Neural crest cell (in vitro differentiated cells): ENCODE data around the gene AGK. TPM values are rescaled to one million over a fixed set of nuclear protein-coding genes. Genes with fewer than 3 reads are reported as not detected.

Experiments used
- DNase-seq: peaks from one replicate; pipeline ENCODE4 v3.0.0; 2021; ENCODE audit warnings: low read depth, mixed read lengths, low spot score
- H3K27ac Mint-ChIP-seq: one replicate; pipeline ENCODE4 v1.8.0; 2021; ENCODE audit warnings: mild to moderate bottlenecking, mixed read lengths; ENCODE audit not compliant: unreplicated experiment
- H3K27me3 Mint-ChIP-seq: 2 replicates; pipeline ENCODE4 v1.8.0; 2021; ENCODE audit warnings: low read depth, mild to moderate bottlenecking, mixed read lengths
- H3K36me3 Mint-ChIP-seq: 2 replicates; pipeline ENCODE4 v1.8.0; 2021; ENCODE audit warnings: low read depth, mild to moderate bottlenecking, mixed read lengths
- H3K4me1 Mint-ChIP-seq: 2 replicates; pipeline ENCODE4 v1.8.0; 2021; ENCODE audit warnings: mixed read lengths
- H3K4me3 Mint-ChIP-seq: one replicate; pipeline ENCODE4 v1.8.0; 2021; ENCODE audit warnings: mild to moderate bottlenecking, mixed read lengths
- H3K9me3 Mint-ChIP-seq: 2 replicates; pipeline ENCODE4 v1.8.0; 2021; ENCODE audit warnings: mixed read lengths
- CTCF ChIP-seq: fragments of 200-600 bp; sonication (generic); conservative IDR thresholded peaks from 2 replicates; pipeline ENCODE4 v1.5.0; 2021; ENCODE audit warnings: antibody characterized with exemption, mild to moderate bottlenecking
- total RNA-seq: library from RNA; stranded (reverse); gene quantifications from 2 replicates; pipeline ENCODE4 v1.2.1, GENCODE V29; 2021

AGK gene
- total RNA-seq, 1 donor from 2014 or later: 35.7 TPM

- peak; percentile 33 for DNase-seq
- Mint-ChIP-seq H3K4me1 (peaks cover 17% of the 10 kb centered on the region), H3K9me3 (no peaks in the 10 kb centered on the region), H3K4me3 (peak within 1 kb of the TSS; percentile 91), H3K27me3 (peaks cover 41% of the 10 kb centered on the region), H3K36me3 (no peaks in the 10 kb centered on the region), H3K27ac (peak within 1 kb of the TSS; percentile 40)
- no peak for TF ChIP-seq CTCF
These were observed 150.9 kb downstream of the AGK start, which contains the start of gene DENND11 for GRCh38 chr7:141702047-141702567. Gene DENND11, minus strand, starts transcription at chr7:141702166. Its CDS starts 13 bp downstream, at chr7:141702153.

GRCh38 chr7:141702892-141703291 lies 151.7 kb downstream of the AGK start:
- no peak for TF ChIP-seq CTCF
- peaks cover 44% of the 10 kb centered on the region for H3K27me3 Mint-ChIP-seq
- H3K36me3 Mint-ChIP-seq: no peaks in the 10 kb centered on the region
- H3K9me3 Mint-ChIP-seq: no peaks in the 10 kb centered on the region
- H3K27ac Mint-ChIP-seq: no peak overlapping the region
- peak overlapping the region; percentile 86 for H3K4me3 Mint-ChIP-seq
- no peak for DNase-seq
- H3K4me1 Mint-ChIP-seq: peaks cover 17% of the 10 kb centered on the region

- H3K27me3 Mint-ChIP-seq: peaks cover 44% of the 10 kb centered on the region
These were observed 152.9 kb downstream of the AGK start for GRCh38 chr7:141704112-141704511.

GRCh38 chr7:141704741-141705140 lies 153.5 kb downstream of the AGK start:
- Mint-ChIP-seq H3K27me3 (peaks cover 44% of the 10 kb centered on the region), H3K4me3 (peak overlapping the region; percentile 69), H3K4me1 (peaks cover 17% of the 10 kb centered on the region), H3K9me3 (no peaks in the 10 kb centered on the region), H3K36me3 (no peaks in the 10 kb centered on the region), H3K27ac (no peak overlapping the region)
- no peak for DNase-seq
- no peak for TF ChIP-seq CTCF

More at GRCh38 chr7:141704112-141704511, 152.9 kb downstream of the AGK start:
- no peaks in the 10 kb centered on the region for H3K36me3 Mint-ChIP-seq
- peak overlapping the region; percentile 86 for H3K4me3 Mint-ChIP-seq
- no peaks in the 10 kb centered on the region for H3K9me3 Mint-ChIP-seq
- peaks cover 17% of the 10 kb centered on the region for H3K4me1 Mint-ChIP-seq
- no peak for DNase-seq
- H3K27ac Mint-ChIP-seq: no peak overlapping the region
- no peak for TF ChIP-seq CTCF

Other genes starting within 250 kb of the AGK start
- 30.7 and 33.7 TPM in 2 replicates for gene DENND11, start 150.8 kb downstream of the AGK start, total RNA-seq
- gene WEE2, start 156.9 kb downstream of the AGK start, total RNA-seq: not detected in 2 replicates
- 159 and 163 TPM in 2 replicates for gene SSBP1, start 186.9 kb downstream of the AGK start, total RNA-seq
- gene TAS2R3, start 212.7 kb downstream of the AGK start, total RNA-seq: 1.8 and 2.2 TPM in 2 replicates
- 1.1 and 1.6 TPM in 2 replicates for gene TAS2R4, start 225.3 kb downstream of the AGK start, total RNA-seq
- 1.5 and 2.3 TPM in 2 replicates for gene TAS2R5, start 238.8 kb downstream of the AGK start, total RNA-seq